GM18519 (cell line): ENCODE measurements around the gene PIP5K1A.
"Not testable (repeated sequence)": the region's sequence is repeated elsewhere in the genome, so short reads cannot be mapped to it uniquely, and the experiment has no call there.

Experiments
- ATAC-seq: cut with Tn5 transposase; IDR thresholded peaks from one replicate; pipeline ENCODE4 v1.9.1; 2021; ENCODE audit warnings: mild to moderate bottlenecking, moderate library complexity; ENCODE audit not compliant: unreplicated experiment, low FRiP score

PIP5K1A gene

DNA sequence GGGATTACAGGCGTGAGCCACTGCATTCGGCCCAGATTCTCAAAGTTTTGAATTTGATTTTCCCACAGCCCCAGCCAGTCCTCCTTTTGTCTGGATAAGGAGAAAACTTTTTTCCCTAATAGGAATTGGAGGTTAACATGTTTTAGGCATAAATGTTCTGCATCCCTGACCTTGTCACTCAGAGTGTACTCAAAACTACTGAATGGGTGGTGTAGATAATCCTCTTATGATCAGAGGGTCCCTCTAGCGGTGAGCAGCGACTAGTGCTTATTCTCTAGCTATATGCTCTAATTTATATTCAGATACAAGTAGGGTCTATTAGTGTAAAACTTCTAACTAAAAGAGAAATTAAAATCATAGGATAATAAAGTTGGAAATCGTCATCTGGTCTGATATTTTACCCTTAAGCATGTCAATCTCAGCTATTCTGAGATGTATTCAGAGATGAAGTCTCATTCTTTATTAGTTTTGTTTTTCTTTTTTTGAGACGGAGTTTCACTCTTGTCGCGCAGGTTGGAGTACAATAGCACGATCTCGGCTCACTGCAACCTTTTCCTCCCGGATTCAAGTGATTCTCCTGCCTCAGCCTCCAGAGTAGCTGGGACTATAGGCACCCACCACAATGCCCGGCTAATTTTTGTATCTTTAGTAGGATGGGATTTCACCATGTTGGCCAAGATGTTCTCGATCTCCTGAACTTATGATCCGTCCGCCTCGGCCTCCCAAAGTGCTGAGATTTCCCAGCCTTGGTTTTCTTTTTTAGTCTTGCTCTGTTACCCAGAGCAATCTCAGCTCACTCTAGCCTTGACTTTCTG lies 53.5 kb downstream of the PIP5K1A start:
- ATAC-seq = no peak

- ATAC-seq = peak; percentile 61
These were observed 56.2 kb downstream of the PIP5K1A start, which contains the start of gene PSMD4 for GRCh38 chr1:151254217-151255213. Gene PSMD4 (plus strand): TSS chr1:151254734. CDS start chr1:151254783, 49 bp downstream.

DNA sequence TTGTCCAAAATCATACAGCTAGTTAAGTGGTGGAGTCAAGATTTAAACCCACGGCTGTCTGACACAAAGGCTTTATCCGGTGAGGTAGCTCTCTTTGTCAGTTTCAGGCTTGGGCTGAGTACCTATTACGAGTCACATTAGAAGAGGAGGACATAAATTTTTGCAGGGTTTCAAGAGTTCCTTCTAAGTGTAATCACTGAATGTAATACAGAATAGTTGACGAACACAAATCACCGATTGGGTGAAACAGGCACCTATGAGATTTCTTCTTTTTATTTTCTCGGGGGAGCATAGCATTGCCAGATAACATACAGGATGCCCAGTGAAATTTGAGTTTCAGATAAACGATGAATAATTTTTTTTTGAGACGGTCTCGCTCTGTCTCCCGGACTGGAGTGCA lies 57.0 kb downstream of the PIP5K1A start:
- ATAC-seq = no peak

DNA sequence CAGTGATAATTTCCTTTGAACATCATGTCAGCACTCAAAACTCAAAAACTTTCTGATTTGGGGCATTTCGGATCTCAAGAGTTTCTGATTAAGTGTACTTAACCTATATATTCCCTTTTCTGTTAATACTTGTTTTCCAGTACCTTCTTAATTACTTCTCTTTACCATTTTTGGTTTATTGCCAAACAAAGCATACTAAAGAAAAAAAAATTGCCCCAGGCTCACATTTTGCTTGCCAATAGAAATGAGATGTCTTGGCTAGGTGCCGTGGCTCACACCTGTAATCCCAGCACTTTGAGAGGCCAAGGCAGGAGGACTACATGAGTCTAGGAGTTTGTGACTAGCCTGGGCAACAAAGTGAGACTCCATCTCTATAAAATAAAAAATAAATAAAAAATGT lies 61.0 kb downstream of the PIP5K1A start:
- ATAC-seq = no peak

DNA sequence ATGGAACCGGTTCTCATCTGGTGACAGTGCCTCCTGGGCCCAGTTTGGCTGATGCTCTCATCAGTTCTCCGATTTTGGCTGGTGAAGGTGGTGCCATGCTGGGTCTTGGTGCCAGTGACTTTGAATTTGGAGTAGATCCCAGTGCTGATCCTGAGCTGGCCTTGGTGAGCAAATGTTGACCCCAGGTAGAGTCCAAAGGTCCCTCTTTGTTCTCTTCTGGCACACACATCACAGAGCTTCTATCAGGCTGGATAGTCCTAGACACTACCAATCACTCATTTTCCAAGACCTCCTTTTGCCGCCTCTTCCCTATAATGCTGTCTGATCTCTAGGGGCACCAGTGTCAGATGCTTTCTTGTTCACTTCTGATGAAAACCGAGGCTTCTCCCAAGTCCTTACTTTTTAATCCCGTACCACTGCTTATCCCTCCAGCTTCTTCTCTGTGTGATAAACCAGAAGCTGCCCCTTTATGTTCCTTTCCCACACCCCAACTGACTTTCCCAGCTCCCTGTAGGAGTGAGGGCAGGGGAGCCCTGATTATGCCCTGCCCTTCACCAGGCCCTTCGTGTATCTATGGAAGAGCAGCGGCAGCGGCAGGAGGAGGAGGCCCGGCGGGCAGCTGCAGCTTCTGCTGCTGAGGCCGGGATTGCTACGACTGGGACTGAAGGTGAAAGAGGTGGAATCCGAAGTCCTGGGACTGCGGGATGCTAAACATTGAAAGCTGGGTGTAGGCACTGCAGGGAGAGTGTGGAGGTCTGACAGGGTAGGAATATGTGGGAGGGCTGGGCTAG lies 67.3 kb downstream of the PIP5K1A start:
- ATAC-seq = no peak

- no peak for ATAC-seq
These were observed 68.0 kb downstream of the PIP5K1A start for GRCh38 chr1:151266315-151266714.

DNA sequence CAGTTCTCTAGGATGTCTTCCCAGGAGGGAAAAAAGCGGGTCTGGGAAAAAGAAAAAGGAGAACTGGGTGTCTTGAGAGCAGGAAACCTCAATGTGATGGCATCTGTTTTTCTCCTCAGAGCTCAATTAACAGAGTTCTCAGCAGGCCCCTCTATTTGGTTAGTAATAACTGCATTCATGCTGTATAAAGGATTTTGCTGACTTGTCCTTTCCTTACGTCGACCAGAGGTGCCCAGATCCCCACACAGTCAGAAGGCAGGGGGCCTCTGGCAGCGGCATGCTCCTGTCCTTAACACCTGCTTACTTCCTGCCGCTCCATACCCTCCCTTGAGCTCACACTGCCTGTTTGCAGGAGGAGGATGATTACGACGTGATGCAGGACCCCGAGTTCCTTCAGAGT lies 68.5 kb downstream of the PIP5K1A start:
- no peak for ATAC-seq

GRCh38 chr1:151267760-151268159 lies 69.4 kb downstream of the PIP5K1A start:
- ATAC-seq = no peak

- no peak for ATAC-seq
These were observed 75.6 kb downstream of the PIP5K1A start for GRCh38 chr1:151273924-151274466.

- not testable (repeated sequence) for ATAC-seq
These were observed 77.0 kb downstream of the PIP5K1A start for GRCh38 chr1:151275341-151275740.

GRCh38 chr1:151277249-151277648 lies 78.9 kb downstream of the PIP5K1A start:
- no peak for ATAC-seq

DNA sequence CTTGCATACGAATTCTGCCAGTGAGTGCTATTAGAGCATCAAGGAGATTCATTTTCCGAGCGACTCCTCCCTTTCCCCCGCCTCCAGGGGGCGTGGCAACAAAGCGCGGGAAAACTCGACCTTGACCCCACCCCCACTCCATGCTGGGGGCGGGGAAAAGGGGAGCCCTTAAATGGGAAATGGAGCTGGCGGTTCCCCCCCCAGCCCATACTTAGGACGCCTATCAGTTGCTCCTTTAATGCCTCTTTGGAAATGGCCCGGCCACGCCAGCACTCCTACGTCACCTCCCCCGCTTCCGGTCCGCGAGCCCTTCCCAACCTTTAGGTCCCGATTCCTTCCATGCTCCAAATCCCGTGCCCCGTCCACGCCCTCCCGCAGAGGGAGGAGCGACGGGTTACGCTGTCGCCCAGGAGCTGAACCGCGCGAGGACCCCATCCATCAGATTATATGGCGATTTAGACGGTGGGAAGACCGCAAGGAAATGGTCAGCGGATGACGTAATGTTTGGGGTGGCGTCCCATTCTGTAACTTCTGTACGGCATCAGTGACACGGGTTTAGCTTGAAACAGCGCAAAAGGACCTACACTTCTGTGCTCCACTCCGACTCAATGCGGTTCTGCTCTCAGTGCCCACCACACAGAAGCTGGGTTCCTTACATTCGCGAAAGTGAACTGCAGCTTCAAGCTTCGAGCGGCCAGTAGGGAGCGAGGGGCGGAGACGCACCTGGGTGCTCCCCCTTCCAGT lies 83.0 kb downstream of the PIP5K1A start:
- no peak for ATAC-seq

DNA sequence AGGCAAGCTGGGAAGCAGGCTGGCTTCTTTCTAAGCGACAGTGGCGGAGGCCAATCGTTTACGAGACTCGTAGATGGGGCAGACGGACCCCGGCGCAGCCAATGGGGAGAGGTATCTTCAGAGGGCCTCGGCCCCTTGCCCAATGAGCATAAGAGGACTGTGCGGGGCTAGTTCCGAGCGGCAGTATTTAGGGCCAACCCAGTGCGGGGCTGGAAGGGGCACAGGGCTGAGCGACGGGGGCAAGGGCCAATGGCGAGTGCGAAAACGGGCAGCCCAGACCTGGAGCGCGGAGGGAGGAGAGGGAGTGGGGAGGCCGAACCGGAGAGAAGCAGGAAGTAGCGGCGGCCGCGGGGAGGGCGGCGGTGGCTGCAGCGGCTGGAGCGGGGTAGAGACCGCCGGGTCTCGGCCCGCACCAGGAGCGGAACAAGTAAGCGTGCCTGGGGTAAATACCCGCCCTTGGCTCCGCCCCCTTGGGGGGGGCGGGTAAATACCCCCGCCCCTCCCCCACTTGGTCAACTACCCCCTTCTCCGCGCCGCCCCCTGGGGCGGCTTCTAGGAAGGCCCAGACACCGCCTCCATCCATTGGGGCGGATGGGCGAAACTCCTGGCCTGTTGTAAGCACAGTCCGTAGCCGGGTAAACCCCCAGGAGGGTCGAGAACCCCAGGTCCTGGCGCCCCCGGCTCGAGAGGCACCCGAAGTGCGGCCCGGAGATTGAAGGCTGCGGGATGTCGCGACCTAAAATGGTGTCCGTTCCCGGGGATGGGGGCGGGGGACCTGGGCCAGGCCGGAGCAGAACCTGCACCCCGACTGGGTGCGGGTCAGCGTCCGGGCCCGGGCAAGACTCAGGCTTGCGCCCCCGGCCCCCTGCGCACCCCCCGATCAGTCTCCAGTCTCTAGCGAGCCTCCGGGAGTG lies 83.9 kb downstream of the PIP5K1A start, which contains the start of gene ZNF687:
ZNF687 (plus strand) TSS at position 331 of the 914 bp plus-strand sequence. CDS start 3,993 bp downstream, outside the sequence.
- ATAC-seq = peak; percentile 77

DNA sequence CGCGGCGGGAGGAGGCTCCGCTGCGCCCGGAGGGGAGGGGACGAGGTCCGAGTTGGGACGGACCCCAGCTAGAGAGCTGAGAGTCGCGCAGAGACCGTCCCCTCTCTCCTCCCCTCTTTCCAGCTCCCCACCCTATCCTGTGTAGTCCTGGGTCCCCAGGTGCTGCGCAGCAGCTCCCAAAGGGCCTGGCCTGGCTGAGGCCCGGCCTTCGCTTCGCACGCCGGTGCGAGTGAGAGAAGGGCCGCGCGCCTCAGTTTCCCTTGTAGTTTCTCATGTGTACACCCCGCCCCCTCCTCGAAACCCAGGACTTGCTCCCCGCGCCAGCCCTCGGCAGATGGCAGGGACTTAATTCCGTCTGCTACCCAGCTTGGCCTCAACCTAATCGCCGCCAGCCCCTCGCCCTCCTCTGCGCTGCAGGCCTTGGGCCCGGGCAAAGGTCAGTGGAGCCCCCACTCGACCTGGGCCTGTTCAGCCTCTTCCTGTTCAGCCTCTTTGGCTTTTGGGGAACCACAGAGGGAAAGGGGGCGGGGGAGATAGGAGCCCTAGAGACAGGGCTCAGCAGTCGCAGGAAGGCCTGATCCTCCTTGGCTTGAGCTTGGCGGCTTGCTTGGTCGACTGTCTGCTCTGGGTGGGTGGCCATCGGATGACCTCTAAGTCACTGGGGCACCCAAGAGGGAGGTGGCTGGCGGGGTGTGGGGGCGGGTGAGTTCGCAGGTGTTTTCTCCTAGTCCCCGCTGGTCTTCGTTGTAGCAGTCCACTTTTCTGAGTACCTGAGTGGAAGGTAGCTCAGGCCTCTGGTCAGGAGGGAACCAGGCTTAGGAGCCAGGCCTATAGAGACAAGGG lies 84.8 kb downstream of the PIP5K1A start:
- no peak for ATAC-seq

DNA sequence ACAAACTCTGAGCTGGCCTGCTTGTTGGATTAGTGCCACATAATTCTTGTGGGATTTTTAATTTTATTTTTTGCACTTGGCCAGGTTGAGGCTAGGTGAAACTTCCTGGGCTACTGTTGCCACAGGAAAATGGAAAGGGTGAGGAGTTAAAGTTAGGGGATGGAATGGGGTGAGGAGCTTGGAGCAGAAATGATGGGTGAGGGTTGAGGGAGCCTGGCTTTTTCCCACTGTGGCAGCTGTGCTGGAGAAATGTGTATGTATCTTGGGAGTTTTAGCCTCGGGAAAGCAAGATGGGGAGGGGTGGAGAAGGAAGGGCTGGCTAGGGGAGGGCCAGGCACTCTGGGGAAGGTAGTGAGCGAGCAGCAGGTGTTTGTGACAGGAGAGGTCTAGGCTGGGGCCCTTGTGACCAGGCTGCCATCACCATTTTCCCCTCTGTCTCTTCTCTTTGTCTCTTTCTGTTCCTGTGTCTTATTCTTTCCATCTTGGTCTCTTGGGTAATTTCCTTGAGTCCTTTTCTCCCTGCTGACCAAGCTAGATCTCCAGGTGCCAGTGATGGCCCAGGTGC lies 85.7 kb downstream of the PIP5K1A start:
- no peak for ATAC-seq

DNA sequence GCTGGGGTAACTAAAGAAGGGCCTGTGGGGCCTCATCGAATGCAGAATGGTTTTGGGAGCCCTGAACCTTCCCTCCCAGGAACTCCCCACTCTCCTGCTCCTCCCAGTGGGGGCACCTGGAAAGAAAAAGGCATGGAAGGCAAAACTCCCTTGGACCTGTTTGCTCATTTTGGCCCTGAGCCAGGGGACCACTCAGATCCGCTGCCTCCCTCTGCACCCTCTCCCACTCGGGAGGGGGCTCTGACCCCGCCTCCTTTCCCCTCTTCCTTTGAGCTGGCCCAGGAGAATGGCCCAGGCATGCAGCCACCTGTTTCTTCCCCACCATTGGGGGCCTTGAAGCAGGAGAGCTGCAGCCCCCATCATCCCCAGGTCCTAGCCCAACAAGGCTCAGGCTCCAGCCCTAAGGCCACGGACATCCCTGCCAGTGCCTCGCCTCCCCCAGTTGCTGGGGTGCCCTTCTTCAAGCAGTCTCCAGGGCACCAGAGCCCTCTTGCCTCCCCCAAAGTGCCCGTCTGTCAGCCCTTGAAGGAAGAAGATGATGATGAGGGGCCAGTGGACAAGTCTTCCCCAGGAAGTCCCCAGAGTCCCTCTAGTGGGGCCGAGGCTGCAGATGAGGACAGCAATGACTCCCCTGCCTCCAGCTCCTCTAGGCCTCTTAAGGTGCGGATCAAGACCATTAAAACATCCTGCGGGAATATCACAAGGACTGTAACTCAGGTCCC lies 88.4 kb downstream of the PIP5K1A start:
- ATAC-seq = no peak

GRCh38 chr1:151287341-151287699 lies 89.0 kb downstream of the PIP5K1A start:
- no peak for ATAC-seq
